HepG2 (cell line): ENCODE results near the gene HOXB5.

Source experiments
- ATRX ChIP-seq: sonication (generic); formaldehyde crosslinking; IDR thresholded peaks from 2 replicates; pipeline ENCODE4 v1.4.0; 2020; ENCODE audit warnings: missing genetic modification reagents, borderline replicate concordance
- CREM ChIP-seq, 2 experiments: sonication (generic) in 1 of 2; formaldehyde crosslinking in 1 of 2; IDR thresholded peaks; 2 replicates each; pipeline versions ENCODE4 v1.4.0 to v1.6.1; 2016 to 2020; ENCODE audit warnings: antibody characterized with exemption in 1 of 2, mild to moderate bottlenecking in 1 of 2, missing genetic modification reagents in 1 of 2
- HMG20A ChIP-seq: IDR thresholded peaks from 2 replicates; pipeline ENCODE4 v1.6.1; 2016; ENCODE audit warnings: borderline replicate concordance
- HNF4A ChIP-seq: sonication (generic); formaldehyde crosslinking; IDR thresholded peaks from 2 replicates; pipeline ENCODE4 v1.4.0; 2020; ENCODE audit warnings: missing genetic modification reagents
- HOXA7 ChIP-seq: sonication (generic); formaldehyde crosslinking; IDR thresholded peaks from 2 replicates; pipeline ENCODE4 v1.8.1; 2022; ENCODE audit warnings: mild to moderate bottlenecking, missing genetic modification reagents, moderate library complexity
- PHF20 ChIP-seq: sonication (generic); formaldehyde crosslinking; IDR thresholded peaks from 2 replicates; pipeline ENCODE4 v1.5.0; 2020; ENCODE audit warnings: mild to moderate bottlenecking, missing genetic modification reagents
- RAD51 ChIP-seq: fragments of 450-650 bp; IDR thresholded peaks from 2 replicates; pipeline ENCODE4 v1.6.1; 2016; ENCODE audit warnings: borderline replicate concordance
- ZNF652 ChIP-seq: IDR thresholded peaks from 2 replicates; pipeline ENCODE4 v1.6.1; 2016; ENCODE audit warnings: low read depth, borderline replicate concordance
- ZZZ3 ChIP-seq: sonication (generic); formaldehyde crosslinking; IDR thresholded peaks from 2 replicates; pipeline ENCODE4 v1.4.0; 2020; ENCODE audit warnings: missing genetic modification reagents, mild to moderate bottlenecking, borderline replicate concordance
- TF ChIP-seq, protein P1 (sequence below): sonication (generic); formaldehyde crosslinking; IDR thresholded peaks from 2 replicates; pipeline ENCODE4 v1.5.0; 2020; ENCODE audit warnings: mild to moderate bottlenecking, missing genetic modification reagents, moderate library complexity
- TF ChIP-seq, protein P2 (sequence below): sonication (generic); formaldehyde crosslinking; IDR thresholded peaks from 2 replicates; pipeline ENCODE4 v1.4.0; 2020; ENCODE audit warnings: missing genetic modification reagents; ENCODE audit errors: not compliant biosample characterization

DNA sequence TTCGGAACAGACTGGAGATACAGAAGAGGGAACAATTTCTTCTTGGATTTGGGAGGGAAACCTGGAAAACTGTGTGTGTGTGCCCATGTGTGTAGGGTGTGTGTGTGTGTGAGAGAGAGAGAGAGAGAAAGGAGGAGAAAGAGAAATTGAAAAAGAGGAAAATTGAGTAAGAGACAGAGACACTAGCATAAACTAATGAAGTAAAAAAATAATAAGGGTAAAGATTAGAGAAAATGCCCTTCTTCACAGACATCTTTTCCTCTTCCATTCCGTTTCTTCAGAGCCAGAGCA, 34.8 kb downstream of the HOXB5 start:
- TF ChIP-seq HNF4A (CRISPR knock-in tag): no peak
- TF ChIP-seq, protein P1, sequence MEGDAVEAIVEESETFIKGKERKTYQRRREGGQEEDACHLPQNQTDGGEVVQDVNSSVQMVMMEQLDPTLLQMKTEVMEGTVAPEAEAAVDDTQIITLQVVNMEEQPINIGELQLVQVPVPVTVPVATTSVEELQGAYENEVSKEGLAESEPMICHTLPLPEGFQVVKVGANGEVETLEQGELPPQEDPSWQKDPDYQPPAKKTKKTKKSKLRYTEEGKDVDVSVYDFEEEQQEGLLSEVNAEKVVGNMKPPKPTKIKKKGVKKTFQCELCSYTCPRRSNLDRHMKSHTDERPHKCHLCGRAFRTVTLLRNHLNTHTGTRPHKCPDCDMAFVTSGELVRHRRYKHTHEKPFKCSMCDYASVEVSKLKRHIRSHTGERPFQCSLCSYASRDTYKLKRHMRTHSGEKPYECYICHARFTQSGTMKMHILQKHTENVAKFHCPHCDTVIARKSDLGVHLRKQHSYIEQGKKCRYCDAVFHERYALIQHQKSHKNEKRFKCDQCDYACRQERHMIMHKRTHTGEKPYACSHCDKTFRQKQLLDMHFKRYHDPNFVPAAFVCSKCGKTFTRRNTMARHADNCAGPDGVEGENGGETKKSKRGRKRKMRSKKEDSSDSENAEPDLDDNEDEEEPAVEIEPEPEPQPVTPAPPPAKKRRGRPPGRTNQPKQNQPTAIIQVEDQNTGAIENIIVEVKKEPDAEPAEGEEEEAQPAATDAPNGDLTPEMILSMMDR: no peak
- TF ChIP-seq ZZZ3 (CRISPR knock-in tag): no peak
- no peak for TF ChIP-seq PHF20 (CRISPR knock-in tag)
- TF ChIP-seq, protein P2, sequence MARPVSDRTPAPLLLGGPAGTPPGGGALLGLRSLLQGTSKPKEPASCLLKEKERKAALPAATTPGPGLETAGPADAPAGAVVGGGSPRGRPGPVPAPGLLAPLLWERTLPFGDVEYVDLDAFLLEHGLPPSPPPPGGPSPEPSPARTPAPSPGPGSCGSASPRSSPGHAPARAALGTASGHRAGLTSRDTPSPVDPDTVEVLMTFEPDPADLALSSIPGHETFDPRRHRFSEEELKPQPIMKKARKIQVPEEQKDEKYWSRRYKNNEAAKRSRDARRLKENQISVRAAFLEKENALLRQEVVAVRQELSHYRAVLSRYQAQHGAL (CRISPR knock-in tag): no peak
- no peak for TF ChIP-seq RAD51
- no peak for TF ChIP-seq CREM (IDR thresholded peaks at IDR 0.05)
- TF ChIP-seq CREM (CRISPR knock-in tag; IDR thresholded peaks at IDR 0.05): no peak
- no peak for TF ChIP-seq HMG20A (CRISPR knock-in tag)
- no peak for TF ChIP-seq ATRX (CRISPR knock-in tag)
- TF ChIP-seq HOXA7 (CRISPR knock-in tag): no peak
- TF ChIP-seq ZNF652 (CRISPR knock-in tag): no peak
